Muscle of back (tissue), 13 donors: ENCODE results near the gene SNRNP70. TPM values are rescaled to one million over a fixed set of nuclear protein-coding genes. Genes with fewer than 3 reads are reported as not detected.
A peak's percentile ranks its signal among the peaks of the same experiment; 100 is the strongest.
"Not testable (repeated sequence)": the region's sequence is repeated elsewhere in the genome, so short reads cannot be mapped to it uniquely, and the experiment has no call there.

ENCODE experiments used
- DNase-seq, 3 donors: peaks; one replicate each; pipeline versions ENCODE4 v3.0.0 to v3.0.0-alpha.2; 2013
- long read RNA-seq, 9 donors: transcript quantifications; one replicate each; lab custom pipeline, GENCODE V29; 2026
- polyA plus RNA-seq, 10 donors: library from polyadenylated mRNA; unstranded; fragments of 120-200 nt; gene quantifications; one replicate each; pipeline ENCODE4 v1.2.1, GENCODE V29; 2013; ENCODE audit not compliant: insufficient read length in 10 of 10

The SNRNP70 gene
- 100 to 1,000 TPM; 136 to 261 (median 187) TPM for polyA plus RNA-seq
- long read RNA-seq, donor 1, transcript SNRNP70-206 (10 exons, 1,574 nt) = major isoform, 5 of 30 reads
- long read RNA-seq, donor 1, partial matches to known transcripts = 14 of 30 reads
- long read RNA-seq, donor 1, other reads (novel, unspliced or antisense) = 0 of 30 reads
- long read RNA-seq, donor 2, transcript SNRNP70-206 (10 exons, 1,574 nt) = major isoform, 8 of 33 reads
- long read RNA-seq, donor 2, partial matches to known transcripts = 17 of 33 reads
- long read RNA-seq, donor 2, other reads (novel, unspliced or antisense) = 0 of 33 reads
- long read RNA-seq, donor 3 = 0 reads
- long read RNA-seq, donor 4, transcript SNRNP70-206 (10 exons, 1,574 nt) = major isoform, 6 of 25 reads
- long read RNA-seq, donor 4, partial matches to known transcripts = 10 of 25 reads
- long read RNA-seq, donor 4, other reads (novel, unspliced or antisense) = 0 of 25 reads
- long read RNA-seq, donor 5, transcript SNRNP70-206 (10 exons, 1,574 nt) = major isoform, 7 of 56 reads
- long read RNA-seq, donor 5, partial matches to known transcripts = 44 of 56 reads
- long read RNA-seq, donor 5, other reads (novel, unspliced or antisense) = 0 of 56 reads
- long read RNA-seq, donor 6, transcript SNRNP70-206 (10 exons, 1,574 nt) = major isoform, 10 of 56 reads
- long read RNA-seq, donor 6, transcript SNRNP70-203 (3 exons, 3,221 nt) = minor isoform, 8 of 56 reads
- long read RNA-seq, donor 6, partial matches to known transcripts = 32 of 56 reads
- long read RNA-seq, donor 6, other reads (novel, unspliced or antisense) = 0 of 56 reads
- long read RNA-seq, donor 7, transcript SNRNP70-203 (3 exons, 3,221 nt) = major isoform, 6 of 43 reads
- long read RNA-seq, donor 7, transcript SNRNP70-206 (10 exons, 1,574 nt) = minor isoform, 5 of 43 reads
- long read RNA-seq, donor 7, partial matches to known transcripts = 27 of 43 reads
- long read RNA-seq, donor 7, other reads (novel, unspliced or antisense) = 0 of 43 reads
- long read RNA-seq, donor 8, partial matches to known transcripts = 13 of 22 reads
- long read RNA-seq, donor 8, other reads (novel, unspliced or antisense) = 0 of 22 reads
- long read RNA-seq, donor 9, partial matches to known transcripts = 0 of 1 reads
- long read RNA-seq, donor 9, other reads (novel, unspliced or antisense) = 0 of 1 reads

- peak; percentile 99 to 100 (median 100) for DNase-seq
Observed at GRCh38 chr19:49085020-49085867, at the start of gene SNRNP70. SNRNP70 (plus strand) TSS chr19:49085451; CDS start chr19:49086415, 964 bp downstream.

DNA sequence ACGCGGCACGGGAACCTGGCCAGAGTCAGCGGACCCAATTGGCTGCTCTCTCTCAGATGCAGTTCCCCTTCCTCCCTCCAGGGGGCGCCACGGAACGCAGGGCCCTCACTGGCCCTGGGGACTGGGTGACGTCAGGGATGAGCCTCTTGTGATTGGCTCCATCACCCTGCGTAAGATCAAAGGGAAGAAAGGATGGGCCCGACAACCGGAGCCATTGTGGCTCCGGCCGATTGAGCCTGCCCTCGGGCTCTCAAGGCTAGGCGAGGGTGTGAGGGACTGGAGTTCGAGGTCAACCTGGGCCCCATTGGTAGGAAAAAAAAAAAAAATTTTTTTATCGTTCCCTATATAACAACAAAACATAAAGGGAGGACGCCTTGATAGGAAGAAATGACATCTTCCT lies 48.4 kb upstream of the SNRNP70 start, which contains the start of gene CGB1:
Gene CGB1 (minus strand): TSS at position 81 of the 400 bp plus-strand sequence. CDS start 184 bp downstream, outside the sequence.
- DNase-seq = not testable (repeated sequence)

- DNase-seq = not testable (repeated sequence)
Observed at GRCh38 chr19:49038111-49038510, 47.1 kb upstream of the SNRNP70 start.

GRCh38 chr19:49038557-49039276 lies 46.5 kb upstream of the SNRNP70 start:
- not testable (repeated sequence) for DNase-seq

DNA sequence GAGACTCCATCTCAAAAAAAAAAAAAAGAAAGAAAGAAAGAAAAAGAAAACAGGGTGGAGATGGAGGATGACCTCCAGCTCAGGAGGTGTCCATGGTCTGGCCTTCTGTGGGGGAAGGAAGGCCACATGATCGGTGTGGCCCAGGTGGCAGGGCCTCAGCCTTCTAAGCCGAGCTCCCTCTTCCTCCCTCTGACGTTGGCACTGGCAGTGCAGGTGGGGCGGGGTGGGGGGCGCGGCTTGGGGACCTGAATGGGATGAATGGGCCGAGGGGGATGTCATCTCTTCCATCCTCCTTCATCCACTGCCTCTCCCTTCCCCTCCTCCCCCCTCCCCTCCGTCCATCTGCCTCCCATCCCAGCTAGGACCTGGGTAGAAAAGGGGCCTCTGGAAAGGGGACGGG lies 45.5 kb upstream of the SNRNP70 start:
- DNase-seq = not testable (repeated sequence)

DNA sequence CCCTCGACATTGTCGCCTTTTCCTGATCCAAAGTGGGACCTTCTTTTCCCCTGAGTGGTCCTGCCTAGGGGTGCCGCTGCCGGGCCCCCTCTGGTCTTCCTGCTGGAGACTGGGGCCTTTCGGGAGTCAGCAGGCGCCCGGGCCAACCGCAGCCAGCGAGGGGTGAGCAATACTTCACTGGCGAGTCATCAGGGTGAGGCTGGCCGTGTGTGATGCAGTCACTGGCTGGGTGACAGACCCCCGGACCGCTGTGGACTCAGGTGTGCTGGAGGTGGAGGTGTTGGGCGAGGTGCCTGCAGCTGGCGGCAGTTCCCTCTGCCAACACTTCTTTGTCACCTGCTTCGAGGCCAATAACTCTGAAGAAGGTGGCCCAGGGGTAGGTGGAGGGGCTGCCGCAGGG lies 43.1 kb upstream of the SNRNP70 start:
- DNase-seq = no peak

DNA sequence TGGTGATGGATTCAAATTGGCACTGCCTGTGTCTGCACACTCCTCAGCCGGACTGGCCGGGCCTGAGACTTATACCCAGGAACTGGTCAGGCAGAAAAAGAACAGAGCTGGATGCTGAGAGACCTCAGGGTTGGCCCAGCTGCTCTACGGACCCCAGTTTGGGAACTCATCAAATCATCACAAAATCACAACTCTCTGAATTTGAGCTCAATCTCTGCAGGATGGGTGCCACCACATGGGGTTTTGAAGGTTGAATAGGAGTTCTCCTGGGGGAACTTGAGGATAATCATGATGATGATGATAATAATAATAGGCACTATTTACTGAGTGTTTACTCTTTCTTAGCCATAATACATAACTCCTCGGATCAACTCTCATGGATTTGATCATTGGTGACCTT lies 42.6 kb upstream of the SNRNP70 start:
- DNase-seq = not testable (repeated sequence)

- DNase-seq = not testable (repeated sequence)
Observed at GRCh38 chr19:49043548-49043947, 41.7 kb upstream of the SNRNP70 start, which contains the start of gene CGB5. CGB5 (plus strand) TSS chr19:49043848; CDS start chr19:49044210, 362 bp downstream.

GRCh38 chr19:49049011-49049410 lies 36.2 kb upstream of the SNRNP70 start, which contains the start of gene CGB8:
CGB8 (minus strand) TSS chr19:49049111; CDS start chr19:49048739, 372 bp downstream.
- DNase-seq = not testable (repeated sequence)

DNA sequence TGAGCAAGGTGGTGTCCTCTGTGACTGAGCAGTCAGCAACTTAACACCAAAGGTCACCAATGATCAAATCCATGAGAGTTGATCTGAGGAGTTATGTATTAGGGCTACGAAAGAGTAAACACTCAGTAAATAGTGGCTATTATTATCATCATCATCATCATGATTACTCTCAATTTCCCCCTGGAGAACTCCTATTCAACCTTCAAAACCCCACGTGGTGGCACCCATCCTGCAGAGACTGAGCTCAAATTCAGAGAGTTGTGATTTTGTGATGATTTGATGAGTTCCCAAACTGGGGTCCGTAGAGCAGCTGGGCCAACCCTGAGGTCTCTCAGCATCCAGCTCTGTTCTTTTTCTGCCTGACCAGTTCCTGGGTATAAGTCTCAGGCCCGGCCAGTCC lies 35.4 kb upstream of the SNRNP70 start:
- DNase-seq = not testable (repeated sequence)

DNA sequence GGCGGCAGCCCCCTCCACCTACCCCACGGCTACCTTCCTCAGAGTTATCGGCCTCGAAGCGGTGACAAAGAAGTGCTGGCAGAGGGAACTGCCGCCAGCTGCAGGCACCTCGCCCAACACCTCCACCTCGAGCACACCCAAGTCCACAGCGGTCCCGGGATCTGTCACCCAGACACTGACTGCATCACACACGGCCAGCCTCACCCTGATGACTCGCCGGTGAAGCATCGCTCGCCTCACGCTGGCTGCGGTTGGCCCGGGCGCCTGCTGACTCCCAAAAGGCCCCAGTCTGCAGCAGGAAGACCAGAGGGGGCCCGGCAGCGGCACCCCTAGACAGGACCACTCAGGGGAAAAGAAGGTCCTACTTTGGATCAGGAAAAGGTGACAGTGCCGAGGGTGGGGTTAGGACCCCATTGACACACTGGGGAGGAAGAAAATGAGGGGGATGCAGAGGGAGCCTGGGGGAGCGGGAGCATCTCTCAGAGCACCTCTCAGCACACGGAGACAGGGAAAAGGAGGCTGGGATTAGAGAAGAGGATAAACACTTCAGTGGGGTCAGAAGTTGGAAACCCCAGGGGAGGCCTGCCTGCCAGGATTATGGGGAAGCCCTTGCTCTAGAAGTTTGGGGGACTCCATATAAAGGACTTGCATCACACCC lies 34.7 kb upstream of the SNRNP70 start:
- not testable (repeated sequence) for DNase-seq

DNA sequence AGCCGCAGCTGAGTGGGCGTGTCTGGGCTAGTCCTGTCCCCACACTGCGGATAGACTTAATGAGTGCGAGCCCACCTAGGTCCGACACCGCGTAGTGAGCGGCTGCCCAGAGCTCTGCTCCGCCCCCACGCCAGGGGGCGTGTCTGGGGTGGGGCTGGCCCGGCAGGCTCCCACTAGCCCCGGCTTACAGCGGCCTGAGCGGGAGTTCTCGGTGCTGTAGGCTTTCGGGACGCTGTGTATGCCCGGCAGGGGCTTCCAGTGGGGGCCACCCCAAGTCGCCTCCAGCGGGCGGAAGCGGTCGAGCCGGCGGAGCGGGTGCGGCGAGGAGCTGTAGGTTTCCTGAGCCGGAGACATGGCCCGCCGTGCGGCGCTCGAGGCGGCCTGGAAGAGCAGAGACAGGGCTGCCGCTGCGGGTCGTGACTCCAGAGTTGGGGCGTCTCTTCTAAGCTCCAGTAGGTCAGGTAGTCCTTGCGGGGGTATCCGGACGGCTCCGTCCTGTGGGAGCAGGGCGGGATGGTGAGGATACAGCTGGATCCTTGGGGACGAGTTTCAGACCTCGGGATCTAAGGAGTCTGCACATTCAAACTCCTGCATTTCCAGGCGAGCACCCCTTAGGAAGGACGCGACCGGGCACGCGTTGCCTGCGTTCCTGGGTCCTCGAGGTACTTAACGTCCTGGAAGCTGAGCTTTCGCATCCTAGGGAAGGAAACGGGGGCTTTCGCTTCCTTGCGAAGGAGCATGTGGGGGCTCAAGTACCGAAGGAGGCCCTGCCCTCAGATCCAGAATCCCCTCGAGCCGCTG lies 28.9 kb upstream of the SNRNP70 start:
- DNase-seq = peak in 2 of 3 donors; percentile 46 to 71

- DNase-seq = not testable (repeated sequence)
Observed at GRCh38 chr19:49056902-49057596, 28.2 kb upstream of the SNRNP70 start.

DNA sequence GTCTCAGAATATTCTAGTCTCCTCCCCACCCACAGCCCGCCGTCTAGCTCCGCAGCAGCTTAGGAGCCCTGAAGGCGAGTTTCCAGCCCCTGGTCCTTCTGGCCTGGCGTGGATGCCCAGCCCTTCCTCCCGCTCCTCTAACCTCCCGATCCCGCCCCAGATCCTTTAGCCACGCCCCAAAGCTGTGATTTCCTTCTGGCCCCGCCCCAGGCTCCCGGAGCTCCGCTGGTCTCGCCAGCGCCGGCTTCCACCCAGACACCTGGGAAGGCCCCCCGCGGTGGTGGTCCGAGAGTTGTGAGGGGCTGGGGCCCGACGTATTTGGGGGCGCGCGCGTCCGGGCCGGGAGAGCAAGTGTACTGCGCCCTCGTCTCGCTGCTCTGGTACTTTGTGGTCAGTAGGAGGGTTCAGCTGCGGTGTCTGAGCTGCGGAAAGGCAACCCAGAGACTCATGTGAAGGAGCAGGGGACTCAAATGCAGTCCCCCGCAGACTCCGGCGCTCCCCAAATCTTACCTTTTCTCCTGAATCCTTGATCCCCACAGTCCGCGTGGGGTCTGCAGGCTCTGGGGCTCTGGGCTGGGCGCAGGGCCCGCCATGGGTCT lies 27.5 kb upstream of the SNRNP70 start, which contains the start of gene CGB7:
Gene CGB7 (minus strand): TSS at position 114 of the 599 bp plus-strand sequence. CDS start 2,374 bp downstream, outside the sequence.
- peak in 2 of 3 donors; percentile 24 to 62 for DNase-seq

DNA sequence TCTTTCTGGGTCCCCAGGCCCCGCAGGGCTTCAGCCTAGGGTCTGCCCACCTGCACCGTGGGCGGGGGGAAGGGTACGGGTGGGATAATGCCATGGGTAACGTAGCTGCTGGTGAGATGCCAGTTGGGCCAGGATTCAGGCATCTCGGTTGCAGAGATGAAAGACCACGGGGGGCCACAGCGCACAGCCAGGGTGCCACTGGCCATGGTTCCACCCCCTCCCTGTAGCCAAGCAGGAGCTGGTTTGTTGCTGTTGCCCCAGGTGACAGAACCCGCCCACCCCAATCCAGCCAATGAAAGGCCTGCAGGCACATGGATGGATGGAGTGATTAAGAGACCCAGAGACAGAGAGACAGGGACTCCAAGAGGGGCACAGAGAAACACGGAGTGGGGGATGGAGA lies 26.7 kb upstream of the SNRNP70 start:
- no peak for DNase-seq

GRCh38 chr19:49059053-49059452 lies 26.2 kb upstream of the SNRNP70 start:
- no peak for DNase-seq

DNA sequence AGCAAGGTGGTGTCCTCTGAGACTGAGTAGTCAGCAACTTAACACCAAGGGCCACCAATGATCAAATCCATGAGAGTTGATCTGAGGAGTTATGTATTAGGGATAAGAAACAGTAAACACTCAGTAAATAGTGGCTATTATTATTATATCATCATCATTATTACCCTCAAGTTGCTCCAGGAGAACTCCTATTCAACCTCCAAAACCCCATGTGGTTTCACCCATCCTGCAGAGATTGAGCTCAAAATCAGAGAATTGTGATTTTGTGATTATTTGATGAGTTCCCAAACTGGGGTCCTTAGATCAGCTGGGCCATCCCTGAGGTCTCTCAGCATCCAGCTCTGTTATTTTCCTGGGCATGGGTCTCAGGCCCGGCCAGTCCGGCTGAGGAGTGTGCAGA lies 24.3 kb upstream of the SNRNP70 start:
- no peak for DNase-seq
